DMS153 (cell line): Measurements from ENCODE around the gene CNTNAP2.
"Not testable (repeated sequence)": the region's sequence is repeated elsewhere in the genome, so short reads cannot be mapped to it uniquely, and the experiment has no call there.

Source experiments
- DNase-seq: peaks from one replicate; lab custom pipeline; 2025; lab: John Stamatoyannopoulos, UW

The CNTNAP2 gene

GRCh38 chr7:147650991-147651390 is 1534.4 kb downstream of the CNTNAP2 start:
- DNase-seq, result no peak

GRCh38 chr7:147651601-147652000 is 1535.0 kb downstream of the CNTNAP2 start:
- DNase-seq, result no peak

GRCh38 chr7:147653456-147653855 is 1536.9 kb downstream of the CNTNAP2 start:
- no peak for DNase-seq

- no peak for DNase-seq
Measured at GRCh38 chr7:147658392-147658967, 1541.9 kb downstream of the CNTNAP2 start.

GRCh38 chr7:147659036-147659995 is 1542.7 kb downstream of the CNTNAP2 start:
- no peak for DNase-seq

GRCh38 chr7:147664541-147664940 is 1547.9 kb downstream of the CNTNAP2 start:
- DNase-seq, result no peak

- no peak for DNase-seq
Measured at GRCh38 chr7:147670759-147671158, 1554.2 kb downstream of the CNTNAP2 start.

- DNase-seq, result no peak
Measured at GRCh38 chr7:147674705-147675104, 1558.1 kb downstream of the CNTNAP2 start.

GRCh38 chr7:147678943-147679342 is 1562.3 kb downstream of the CNTNAP2 start:
- DNase-seq, result no peak

GRCh38 chr7:147681530-147681929 is 1564.9 kb downstream of the CNTNAP2 start:
- DNase-seq, result no peak

- no peak for DNase-seq
Measured at GRCh38 chr7:147700702-147701101, 1584.1 kb downstream of the CNTNAP2 start.

GRCh38 chr7:147707926-147708325 is 1591.3 kb downstream of the CNTNAP2 start:
- DNase-seq, result no peak

GRCh38 chr7:147708871-147709270 is 1592.3 kb downstream of the CNTNAP2 start:
- DNase-seq, result no peak

- DNase-seq, result no peak
Measured at GRCh38 chr7:147711447-147711846, 1594.8 kb downstream of the CNTNAP2 start.

GRCh38 chr7:147721962-147722830 is 1605.6 kb downstream of the CNTNAP2 start:
- no peak for DNase-seq

GRCh38 chr7:147723536-147723935 is 1606.9 kb downstream of the CNTNAP2 start:
- DNase-seq, result no peak

- no peak for DNase-seq
Measured at GRCh38 chr7:147731311-147731710, 1614.7 kb downstream of the CNTNAP2 start.

GRCh38 chr7:147737559-147738214 is 1621.1 kb downstream of the CNTNAP2 start:
- DNase-seq, result not testable (repeated sequence)

- no peak for DNase-seq
Measured at GRCh38 chr7:147742301-147742700, 1625.7 kb downstream of the CNTNAP2 start.

- DNase-seq, result peak; percentile 49
Measured at GRCh38 chr7:147756300-147756699, 1639.7 kb downstream of the CNTNAP2 start.

GRCh38 chr7:147759327-147759943 is 1642.8 kb downstream of the CNTNAP2 start:
- DNase-seq, result peak; percentile 45
